Skin of body (tissue), 2 donors: ENCODE measurements around the gene DTNA. TPM values are rescaled to one million over a fixed set of nuclear protein-coding genes. Genes with fewer than 3 reads are reported as not detected.

Experiments used
- DNase-seq: peaks from one replicate; lab custom pipeline; 2025; lab: John Stamatoyannopoulos, UW
- total RNA-seq: library from RNA; depleted of rRNA; stranded (reverse); fragments of >200 nt; gene quantifications from one replicate; pipeline ENCODE4 v1.2.3, GENCODE V29; 2014

The DTNA gene
- total RNA-seq, 1 donor from 2014 or later, result 14.1 TPM

- no peak for DNase-seq
Measured at GRCh38 chr18:34932792-34933466, 222.8 kb downstream of the DTNA start.

GRCh38 chr18:34933909-34934661 lies 224.0 kb downstream of the DTNA start:
- no peak for DNase-seq

- no peak for DNase-seq
Measured at GRCh38 chr18:34936772-34937171, 226.7 kb downstream of the DTNA start.

GRCh38 chr18:34938090-34938489 lies 228.0 kb downstream of the DTNA start:
- no peak for DNase-seq
